Stimulated activated CD8-positive, alpha-beta memory T cell treated with anti-CD3 and anti-CD28 coated beads, Interleukin-15, amount 100 ng/mL, for 1 hour (primary cell): ENCODE results near the gene GPX7.
A peak's percentile ranks its signal among the peaks of the same experiment; 100 is the strongest.

Experiments used
- DNase-seq: peaks from one replicate; pipeline ENCODE4 v3.0.0-alpha.2; 2020; ENCODE audit warnings: low read depth

GPX7 gene

GRCh38 chr1:52629325-52629643, 27.1 kb downstream of the GPX7 start:
- DNase-seq, result no peak

- no peak for DNase-seq
Observed at GRCh38 chr1:52629667-52630066, 27.5 kb downstream of the GPX7 start.

GRCh38 chr1:52631759-52632331, 29.7 kb downstream of the GPX7 start:
- DNase-seq, result no peak

- DNase-seq, result no peak
Observed at GRCh38 chr1:52632732-52633290, 30.6 kb downstream of the GPX7 start, which contains the start of gene SHISAL2A. SHISAL2A (plus strand) TSS chr1:52633168; CDS start chr1:52633494, 326 bp downstream.

GRCh38 chr1:52633291-52633754, 31.2 kb downstream of the GPX7 start:
- DNase-seq, result no peak

- DNase-seq, result no peak
Observed at GRCh38 chr1:52634111-52634510, 31.9 kb downstream of the GPX7 start.

- no peak for DNase-seq
Observed at GRCh38 chr1:52635321-52636089, 33.3 kb downstream of the GPX7 start.

- DNase-seq, result peak; percentile 51
Observed at GRCh38 chr1:52636721-52637695, 34.8 kb downstream of the GPX7 start.

- DNase-seq, result no peak
Observed at GRCh38 chr1:52637946-52638345, 35.8 kb downstream of the GPX7 start.

- no peak for DNase-seq
Observed at GRCh38 chr1:52640697-52641096, 38.5 kb downstream of the GPX7 start.

GRCh38 chr1:52641307-52641706, 39.1 kb downstream of the GPX7 start:
- no peak for DNase-seq

- DNase-seq, result no peak
Observed at GRCh38 chr1:52645261-52645660, 43.1 kb downstream of the GPX7 start.

- DNase-seq, result no peak
Observed at GRCh38 chr1:52651904-52652303, 49.7 kb downstream of the GPX7 start.

- DNase-seq, result no peak
Observed at GRCh38 chr1:52653207-52653849, 51.2 kb downstream of the GPX7 start.

- DNase-seq, result no peak
Observed at GRCh38 chr1:52654063-52654462, 51.9 kb downstream of the GPX7 start.

GRCh38 chr1:52657702-52658101, 55.5 kb downstream of the GPX7 start:
- DNase-seq, result no peak
